HEK293 (cell line): Measurements from ENCODE around the gene ZCCHC2.

ENCODE experiments used
- GFI1B ChIP-seq: fragments of 450-650 bp; formaldehyde crosslinking; IDR thresholded peaks from 2 replicates; pipeline ENCODE4 v1.5.1; 2016; ENCODE audit warnings: missing biosample characterization, missing genetic modification characterization
- GLIS2 ChIP-seq: fragments of 450-650 bp; formaldehyde crosslinking; IDR thresholded peaks from 2 replicates; pipeline ENCODE4 v1.5.1; 2016; ENCODE audit warnings: missing biosample characterization, missing genetic modification characterization
- KLF10 ChIP-seq: fragments of 450-650 bp; IDR thresholded peaks from 2 replicates; pipeline ENCODE4 v1.5.1; 2018; ENCODE audit warnings: missing biosample characterization, mild to moderate bottlenecking, missing genetic modification characterization
- WT1 ChIP-seq: fragments of 450-650 bp; formaldehyde crosslinking; IDR thresholded peaks from 2 replicates; pipeline ENCODE4 v1.5.1; 2016; ENCODE audit warnings: missing biosample characterization, missing genetic modification characterization
- ZNF132 ChIP-seq: fragments of 450-650 bp; formaldehyde crosslinking; IDR thresholded peaks from 2 replicates; pipeline ENCODE4 v1.5.1; 2017; ENCODE audit warnings: missing biosample characterization, missing genetic modification characterization, borderline replicate concordance
- ZNF140 ChIP-seq: fragments of 450-650 bp; formaldehyde crosslinking; IDR thresholded peaks from 2 replicates; pipeline ENCODE4 v1.5.1; 2016; ENCODE audit warnings: missing biosample characterization, missing genetic modification characterization
- ZNF2 ChIP-seq: fragments of 450-650 bp; formaldehyde crosslinking; IDR thresholded peaks from 2 replicates; pipeline ENCODE4 v1.5.1; 2016; ENCODE audit warnings: missing biosample characterization, missing genetic modification characterization
- ZNF202 ChIP-seq: fragments of 450-650 bp; formaldehyde crosslinking; IDR thresholded peaks from 2 replicates; pipeline ENCODE4 v1.5.1; 2016; ENCODE audit warnings: missing biosample characterization, missing genetic modification characterization, borderline replicate concordance
- ZNF211 ChIP-seq: fragments of 450-650 bp; formaldehyde crosslinking; IDR thresholded peaks from 2 replicates; pipeline ENCODE4 v1.5.1; 2016; ENCODE audit warnings: low read depth, missing biosample characterization, missing genetic modification characterization
- ZNF23 ChIP-seq: fragments of 450-650 bp; formaldehyde crosslinking; IDR thresholded peaks from 2 replicates; pipeline ENCODE4 v1.5.1; 2016; ENCODE audit warnings: missing biosample characterization, missing genetic modification characterization, borderline replicate concordance
- ZNF266 ChIP-seq: fragments of 450-650 bp; formaldehyde crosslinking; IDR thresholded peaks from 2 replicates; pipeline ENCODE4 v1.5.1; 2016; ENCODE audit warnings: missing biosample characterization, missing genetic modification characterization, low read depth
- ZNF311 ChIP-seq: fragments of 450-650 bp; formaldehyde crosslinking; IDR thresholded peaks from 2 replicates; pipeline ENCODE4 v1.5.1; 2017; ENCODE audit warnings: missing biosample characterization, missing genetic modification characterization, borderline replicate concordance
- ZNF366 ChIP-seq: fragments of 450-650 bp; formaldehyde crosslinking; conservative IDR thresholded peaks from 2 replicates; pipeline ENCODE4 v1.5.1; 2016; ENCODE audit warnings: missing biosample characterization, missing genetic modification characterization
- ZNF514 ChIP-seq: fragments of 450-650 bp; formaldehyde crosslinking; IDR thresholded peaks from 2 replicates; pipeline ENCODE4 v1.5.1; 2016; ENCODE audit warnings: missing biosample characterization, missing genetic modification characterization
- ZNF555 ChIP-seq: fragments of 450-650 bp; formaldehyde crosslinking; conservative IDR thresholded peaks from 2 replicates; pipeline ENCODE4 v1.5.1; 2017; ENCODE audit warnings: missing biosample characterization, mild to moderate bottlenecking, missing genetic modification characterization, inconsistent platforms
- ZNF600 ChIP-seq: fragments of 450-650 bp; formaldehyde crosslinking; IDR thresholded peaks from 2 replicates; pipeline ENCODE4 v1.5.1; 2016; ENCODE audit warnings: missing biosample characterization, missing genetic modification characterization
- ZNF76 ChIP-seq: fragments of 450-650 bp; formaldehyde crosslinking; IDR thresholded peaks from 2 replicates; pipeline ENCODE4; 2016; ENCODE audit warnings: low read depth, missing biosample characterization, missing genetic modification characterization, borderline replicate concordance
- ZNF777 ChIP-seq: fragments of 450-650 bp; formaldehyde crosslinking; IDR thresholded peaks from 2 replicates; pipeline ENCODE4 v1.5.1; 2017; ENCODE audit warnings: missing biosample characterization, missing genetic modification characterization, borderline replicate concordance
- ZNF791 ChIP-seq: fragments of 450-650 bp; formaldehyde crosslinking; IDR thresholded peaks from 2 replicates; pipeline ENCODE4 v1.5.1; 2016; ENCODE audit warnings: missing biosample characterization, missing genetic modification characterization
- ZSCAN30 ChIP-seq: fragments of 450-650 bp; IDR thresholded peaks from 2 replicates; pipeline ENCODE4 v1.5.1; 2018; ENCODE audit warnings: missing biosample characterization, mild to moderate bottlenecking, missing genetic modification characterization, moderate library complexity
- TF ChIP-seq, protein P1 (sequence below): fragments of 450-650 bp; formaldehyde crosslinking; IDR thresholded peaks from 2 replicates; pipeline ENCODE4 v1.5.1; 2017; ENCODE audit warnings: missing biosample characterization, missing genetic modification characterization
- TF ChIP-seq, protein P2 (sequence below): fragments of 450-650 bp; formaldehyde crosslinking; IDR thresholded peaks from 2 replicates; pipeline ENCODE4 v1.5.1; 2017; ENCODE audit warnings: missing biosample characterization, missing genetic modification characterization
- TF ChIP-seq, protein P3 (sequence below): fragments of 450-650 bp; formaldehyde crosslinking; IDR thresholded peaks from 2 replicates; pipeline ENCODE4 v1.5.1; 2016; ENCODE audit warnings: missing biosample characterization, missing genetic modification characterization
- TF ChIP-seq, protein P4 (sequence below): fragments of 450-650 bp; formaldehyde crosslinking; IDR thresholded peaks from 2 replicates; pipeline ENCODE4 v1.5.1; 2016; ENCODE audit warnings: missing biosample characterization, missing genetic modification characterization
- TF ChIP-seq, protein P5 (sequence below): fragments of 450-650 bp; formaldehyde crosslinking; conservative IDR thresholded peaks from 2 replicates; pipeline ENCODE4 v1.5.1; 2016; ENCODE audit warnings: low read depth, missing biosample characterization, missing genetic modification characterization

The ZCCHC2 gene

DNA sequence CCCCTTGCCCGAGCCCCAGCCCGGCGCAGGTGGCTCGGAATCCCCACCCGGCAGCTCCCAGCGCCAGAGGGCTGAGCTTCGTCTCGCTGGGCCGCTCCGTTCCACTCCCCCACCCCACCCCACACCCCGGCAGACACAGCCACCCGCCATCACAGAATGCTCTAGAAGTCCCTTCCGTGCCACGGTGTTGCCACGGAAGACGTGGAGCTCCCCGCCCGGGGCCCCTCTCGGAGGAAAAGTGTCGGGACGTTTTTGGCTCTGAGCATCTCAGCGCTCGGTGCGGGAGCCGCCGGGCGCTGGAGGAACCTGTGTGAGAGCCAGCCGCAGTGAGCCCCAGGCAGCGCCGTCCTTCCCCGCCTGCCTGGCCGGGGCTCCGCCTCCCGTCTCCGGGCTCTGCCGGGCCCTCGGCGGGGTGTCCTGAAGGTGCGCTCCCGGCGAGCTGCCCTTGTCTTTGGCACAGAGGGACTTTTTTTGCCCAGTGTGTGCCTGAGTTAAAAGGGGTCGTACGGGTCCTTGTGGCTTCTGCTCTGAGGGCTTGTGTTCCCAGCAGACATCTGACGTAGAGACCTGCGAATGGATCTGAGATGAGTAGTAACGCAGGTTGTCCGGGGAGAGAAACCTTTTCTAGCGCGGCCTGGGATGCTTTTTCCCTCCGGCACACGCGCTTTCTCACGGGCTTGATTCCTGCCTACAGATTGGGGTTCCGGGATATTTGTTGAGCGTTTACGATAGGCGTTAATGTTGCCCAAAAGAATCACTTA lies 1.8 kb downstream of the ZCCHC2 start (continued):
- TF ChIP-seq ZNF777 (tag by site-specific recombination) (no peak), ZNF76 (tag by site-specific recombination) (peak; percentile 18; the same call in 1 of the 2 replicates), ZNF140 (tag by site-specific recombination) (no peak), ZNF311 (no peak), ZNF514 (no peak), GFI1B (tag by site-specific recombination) (no peak), WT1 (tag by site-specific recombination) (no peak), ZNF202 (no peak), ZNF555 (tag by site-specific recombination) (no peak), ZNF600 (tag by site-specific recombination) (0 out of 2 replicates have a peak, but pooled peaks have one; percentile 47), ZNF791 (no peak), GLIS2 (peak; percentile 79), ZNF266 (tag by site-specific recombination) (no peak), ZNF2 (tag by site-specific recombination) (no peak), ZNF366 (tag by site-specific recombination) (no peak), ZNF23 (tag by site-specific recombination) (no peak), ZNF211 (tag by site-specific recombination) (no peak), ZSCAN30 (0 out of 2 replicates have a peak, but pooled peaks have one; percentile 24), KLF10 (tag by site-specific recombination) (no peak), ZNF132 (tag by site-specific recombination) (no peak)
- TF ChIP-seq, protein P1, sequence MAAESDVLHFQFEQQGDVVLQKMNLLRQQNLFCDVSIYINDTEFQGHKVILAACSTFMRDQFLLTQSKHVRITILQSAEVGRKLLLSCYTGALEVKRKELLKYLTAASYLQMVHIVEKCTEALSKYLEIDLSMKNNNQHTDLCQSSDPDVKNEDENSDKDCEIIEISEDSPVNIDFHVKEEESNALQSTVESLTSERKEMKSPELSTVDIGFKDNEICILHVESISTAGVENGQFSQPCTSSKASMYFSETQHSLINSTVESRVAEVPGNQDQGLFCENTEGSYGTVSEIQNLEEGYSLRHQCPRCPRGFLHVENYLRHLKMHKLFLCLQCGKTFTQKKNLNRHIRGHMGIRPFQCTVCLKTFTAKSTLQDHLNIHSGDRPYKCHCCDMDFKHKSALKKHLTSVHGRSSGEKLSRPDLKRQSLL (tag by site-specific recombination): peak; percentile 90
- TF ChIP-seq, protein P2, sequence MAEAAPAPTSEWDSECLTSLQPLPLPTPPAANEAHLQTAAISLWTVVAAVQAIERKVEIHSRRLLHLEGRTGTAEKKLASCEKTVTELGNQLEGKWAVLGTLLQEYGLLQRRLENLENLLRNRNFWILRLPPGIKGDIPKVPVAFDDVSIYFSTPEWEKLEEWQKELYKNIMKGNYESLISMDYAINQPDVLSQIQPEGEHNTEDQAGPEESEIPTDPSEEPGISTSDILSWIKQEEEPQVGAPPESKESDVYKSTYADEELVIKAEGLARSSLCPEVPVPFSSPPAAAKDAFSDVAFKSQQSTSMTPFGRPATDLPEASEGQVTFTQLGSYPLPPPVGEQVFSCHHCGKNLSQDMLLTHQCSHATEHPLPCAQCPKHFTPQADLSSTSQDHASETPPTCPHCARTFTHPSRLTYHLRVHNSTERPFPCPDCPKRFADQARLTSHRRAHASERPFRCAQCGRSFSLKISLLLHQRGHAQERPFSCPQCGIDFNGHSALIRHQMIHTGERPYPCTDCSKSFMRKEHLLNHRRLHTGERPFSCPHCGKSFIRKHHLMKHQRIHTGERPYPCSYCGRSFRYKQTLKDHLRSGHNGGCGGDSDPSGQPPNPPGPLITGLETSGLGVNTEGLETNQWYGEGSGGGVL (tag by site-specific recombination): no peak
- TF ChIP-seq, protein P3, sequence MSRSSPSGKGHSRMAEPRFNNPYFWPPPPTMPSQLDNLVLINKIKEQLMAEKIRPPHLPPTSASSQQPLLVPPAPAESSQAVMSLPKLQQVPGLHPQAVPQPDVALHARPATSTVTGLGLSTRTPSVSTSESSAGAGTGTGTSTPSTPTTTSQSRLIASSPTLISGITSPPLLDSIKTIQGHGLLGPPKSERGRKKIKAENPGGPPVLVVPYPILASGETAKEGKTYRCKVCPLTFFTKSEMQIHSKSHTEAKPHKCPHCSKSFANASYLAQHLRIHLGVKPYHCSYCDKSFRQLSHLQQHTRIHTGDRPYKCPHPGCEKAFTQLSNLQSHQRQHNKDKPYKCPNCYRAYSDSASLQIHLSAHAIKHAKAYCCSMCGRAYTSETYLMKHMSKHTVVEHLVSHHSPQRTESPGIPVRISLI (tag by site-specific recombination): no peak
- TF ChIP-seq, protein P4, sequence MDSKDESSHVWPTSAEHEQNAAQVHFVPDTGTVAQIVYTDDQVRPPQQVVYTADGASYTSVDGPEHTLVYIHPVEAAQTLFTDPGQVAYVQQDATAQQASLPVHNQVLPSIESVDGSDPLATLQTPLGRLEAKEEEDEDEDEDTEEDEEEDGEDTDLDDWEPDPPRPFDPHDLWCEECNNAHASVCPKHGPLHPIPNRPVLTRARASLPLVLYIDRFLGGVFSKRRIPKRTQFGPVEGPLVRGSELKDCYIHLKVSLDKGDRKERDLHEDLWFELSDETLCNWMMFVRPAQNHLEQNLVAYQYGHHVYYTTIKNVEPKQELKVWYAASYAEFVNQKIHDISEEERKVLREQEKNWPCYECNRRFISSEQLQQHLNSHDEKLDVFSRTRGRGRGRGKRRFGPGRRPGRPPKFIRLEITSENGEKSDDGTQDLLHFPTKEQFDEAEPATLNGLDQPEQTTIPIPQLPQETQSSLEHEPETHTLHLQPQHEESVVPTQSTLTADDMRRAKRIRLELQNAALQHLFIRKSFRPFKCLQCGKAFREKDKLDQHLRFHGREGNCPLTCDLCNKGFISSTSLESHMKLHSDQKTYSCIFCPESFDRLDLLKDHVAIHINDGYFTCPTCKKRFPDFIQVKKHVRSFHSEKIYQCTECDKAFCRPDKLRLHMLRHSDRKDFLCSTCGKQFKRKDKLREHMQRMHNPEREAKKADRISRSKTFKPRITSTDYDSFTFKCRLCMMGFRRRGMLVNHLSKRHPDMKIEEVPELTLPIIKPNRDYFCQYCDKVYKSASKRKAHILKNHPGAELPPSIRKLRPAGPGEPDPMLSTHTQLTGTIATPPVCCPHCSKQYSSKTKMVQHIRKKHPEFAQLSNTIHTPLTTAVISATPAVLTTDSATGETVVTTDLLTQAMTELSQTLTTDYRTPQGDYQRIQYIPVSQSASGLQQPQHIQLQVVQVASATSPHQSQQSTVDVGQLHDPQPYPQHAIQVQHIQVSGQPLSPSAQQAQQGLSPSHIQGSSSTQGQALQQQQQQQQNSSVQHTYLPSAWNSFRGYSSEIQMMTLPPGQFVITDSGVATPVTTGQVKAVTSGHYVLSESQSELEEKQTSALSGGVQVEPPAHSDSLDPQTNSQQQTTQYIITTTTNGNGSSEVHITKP (tag by site-specific recombination): no peak
- TF ChIP-seq, protein P5, sequence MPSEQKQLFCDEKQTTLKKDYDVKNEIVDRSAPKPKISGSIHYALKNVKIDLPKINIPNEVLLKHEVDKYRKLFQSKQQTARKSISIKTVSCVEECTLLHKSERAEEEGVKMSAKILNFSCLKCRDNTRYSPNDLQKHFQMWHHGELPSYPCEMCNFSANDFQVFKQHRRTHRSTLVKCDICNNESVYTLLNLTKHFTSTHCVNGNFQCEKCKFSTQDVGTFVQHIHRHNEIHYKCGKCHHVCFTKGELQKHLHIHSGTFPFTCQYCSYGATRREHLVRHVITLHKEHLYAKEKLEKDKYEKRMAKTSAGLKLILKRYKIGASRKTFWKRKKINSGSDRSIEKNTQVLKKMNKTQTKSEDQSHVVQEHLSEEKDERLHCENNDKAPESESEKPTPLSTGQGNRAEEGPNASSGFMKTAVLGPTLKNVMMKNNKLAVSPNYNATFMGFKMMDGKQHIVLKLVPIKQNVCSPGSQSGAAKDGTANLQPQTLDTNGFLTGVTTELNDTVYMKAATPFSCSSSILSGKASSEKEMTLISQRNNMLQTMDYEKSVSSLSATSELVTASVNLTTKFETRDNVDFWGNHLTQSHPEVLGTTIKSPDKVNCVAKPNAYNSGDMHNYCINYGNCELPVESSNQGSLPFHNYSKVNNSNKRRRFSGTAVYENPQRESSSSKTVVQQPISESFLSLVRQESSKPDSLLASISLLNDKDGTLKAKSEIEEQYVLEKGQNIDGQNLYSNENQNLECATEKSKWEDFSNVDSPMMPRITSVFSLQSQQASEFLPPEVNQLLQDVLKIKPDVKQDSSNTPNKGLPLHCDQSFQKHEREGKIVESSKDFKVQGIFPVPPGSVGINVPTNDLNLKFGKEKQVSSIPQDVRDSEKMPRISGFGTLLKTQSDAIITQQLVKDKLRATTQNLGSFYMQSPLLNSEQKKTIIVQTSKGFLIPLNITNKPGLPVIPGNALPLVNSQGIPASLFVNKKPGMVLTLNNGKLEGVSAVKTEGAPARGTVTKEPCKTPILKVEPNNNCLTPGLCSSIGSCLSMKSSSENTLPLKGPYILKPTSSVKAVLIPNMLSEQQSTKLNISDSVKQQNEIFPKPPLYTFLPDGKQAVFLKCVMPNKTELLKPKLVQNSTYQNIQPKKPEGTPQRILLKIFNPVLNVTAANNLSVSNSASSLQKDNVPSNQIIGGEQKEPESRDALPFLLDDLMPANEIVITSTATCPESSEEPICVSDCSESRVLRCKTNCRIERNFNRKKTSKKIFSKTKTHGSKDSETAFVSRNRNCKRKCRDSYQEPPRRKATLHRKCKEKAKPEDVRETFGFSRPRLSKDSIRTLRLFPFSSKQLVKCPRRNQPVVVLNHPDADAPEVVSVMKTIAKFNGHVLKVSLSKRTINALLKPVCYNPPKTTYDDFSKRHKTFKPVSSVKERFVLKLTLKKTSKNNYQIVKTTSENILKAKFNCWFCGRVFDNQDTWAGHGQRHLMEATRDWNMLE (tag by site-specific recombination): no peak
